GM06990 (cell line): ENCODE measurements around the gene NUB1.

Source experiments
- DNase-seq: peaks from one replicate; pipeline ENCODE4 v3.0.0-alpha.2; 2011; ENCODE audit not compliant: insufficient read length; ENCODE audit errors: extremely low read depth
- H3K27me3 ChIP-seq: replicated peaks from 2 replicates; pipeline ENCODE4 v1.6.0; 2011; ENCODE audit warnings: low read length; ENCODE audit not compliant: control insufficient read depth, insufficient read depth
- H3K36me3 ChIP-seq: 2 replicates; pipeline ENCODE4 v1.5.1; 2011; ENCODE audit warnings: low read length; ENCODE audit not compliant: control insufficient read depth, insufficient read depth
- H3K4me3 ChIP-seq: replicated peaks from 2 replicates; pipeline ENCODE4 v1.5.1; 2011; ENCODE audit warnings: low read depth, mild to moderate bottlenecking, control low read depth, low read length
- TF ChIP-seq, protein P1 (sequence below): IDR thresholded peaks from 2 replicates; pipeline ENCODE4 v1.5.1; 2011; ENCODE audit warnings: low read length, control low read depth, mild to moderate bottlenecking, inconsistent platforms; ENCODE audit not compliant: insufficient read depth, poor library complexity, severe bottlenecking

Gene NUB1

GRCh38 chr7:151376218-151376902 lies 34.7 kb downstream of the NUB1 start:
- Histone ChIP-seq H3K4me3 (no peak overlapping the region), H3K27me3 (no peaks in the 10 kb centered on the region), H3K36me3 (peaks cover 25% of the 10 kb centered on the region)
- no peak for DNase-seq
- TF ChIP-seq, protein P1, sequence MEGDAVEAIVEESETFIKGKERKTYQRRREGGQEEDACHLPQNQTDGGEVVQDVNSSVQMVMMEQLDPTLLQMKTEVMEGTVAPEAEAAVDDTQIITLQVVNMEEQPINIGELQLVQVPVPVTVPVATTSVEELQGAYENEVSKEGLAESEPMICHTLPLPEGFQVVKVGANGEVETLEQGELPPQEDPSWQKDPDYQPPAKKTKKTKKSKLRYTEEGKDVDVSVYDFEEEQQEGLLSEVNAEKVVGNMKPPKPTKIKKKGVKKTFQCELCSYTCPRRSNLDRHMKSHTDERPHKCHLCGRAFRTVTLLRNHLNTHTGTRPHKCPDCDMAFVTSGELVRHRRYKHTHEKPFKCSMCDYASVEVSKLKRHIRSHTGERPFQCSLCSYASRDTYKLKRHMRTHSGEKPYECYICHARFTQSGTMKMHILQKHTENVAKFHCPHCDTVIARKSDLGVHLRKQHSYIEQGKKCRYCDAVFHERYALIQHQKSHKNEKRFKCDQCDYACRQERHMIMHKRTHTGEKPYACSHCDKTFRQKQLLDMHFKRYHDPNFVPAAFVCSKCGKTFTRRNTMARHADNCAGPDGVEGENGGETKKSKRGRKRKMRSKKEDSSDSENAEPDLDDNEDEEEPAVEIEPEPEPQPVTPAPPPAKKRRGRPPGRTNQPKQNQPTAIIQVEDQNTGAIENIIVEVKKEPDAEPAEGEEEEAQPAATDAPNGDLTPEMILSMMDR, result no peak

DNA sequence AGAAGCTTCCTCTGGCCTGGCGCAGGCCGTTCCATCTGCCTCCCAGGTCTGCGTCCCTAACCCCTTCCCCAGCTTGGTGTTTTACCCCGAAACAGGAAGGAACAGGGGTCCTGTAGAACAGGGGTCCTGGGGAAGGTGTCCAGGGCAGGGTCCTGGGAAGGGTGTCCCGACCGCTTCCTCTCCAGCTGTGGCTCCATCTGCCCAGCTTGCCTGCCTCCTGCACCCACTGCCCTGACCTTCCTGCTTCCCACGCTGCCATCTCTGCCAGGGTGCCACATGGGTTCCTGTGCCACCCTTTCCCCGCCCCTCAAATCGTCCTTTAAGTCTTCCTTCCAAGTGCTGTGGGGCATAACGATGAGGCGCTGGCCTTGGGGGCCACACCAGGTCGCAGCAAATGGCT lies 35.8 kb downstream of the NUB1 start:
- no peak for DNase-seq
- peaks cover 25% of the 10 kb centered on the region for H3K36me3 ChIP-seq
- TF ChIP-seq, protein P1, result no peak
- H3K27me3 ChIP-seq, result no peaks in the 10 kb centered on the region; the same call in none of the 2 replicates
- no peak overlapping the region for H3K4me3 ChIP-seq

GRCh38 chr7:151378011-151378410 lies 36.4 kb downstream of the NUB1 start:
- H3K4me3 ChIP-seq, result no peak overlapping the region
- TF ChIP-seq, protein P1, result no peak
- H3K36me3 ChIP-seq, result peaks cover 25% of the 10 kb centered on the region
- H3K27me3 ChIP-seq, result peaks cover 2% of the 10 kb centered on the region
- no peak for DNase-seq

- H3K36me3 ChIP-seq, result peaks cover 24% of the 10 kb centered on the region
- peaks cover 2% of the 10 kb centered on the region for H3K27me3 ChIP-seq
- TF ChIP-seq, protein P1, result no peak
- H3K4me3 ChIP-seq, result no peak overlapping the region
- DNase-seq, result no peak
Measured at GRCh38 chr7:151378496-151379192, 37.0 kb downstream of the NUB1 start.

- no peak for DNase-seq
- TF ChIP-seq, protein P1, result no peak
- H3K36me3 ChIP-seq, result peaks cover 19% of the 10 kb centered on the region
- no peak overlapping the region for H3K4me3 ChIP-seq
- peaks cover 2% of the 10 kb centered on the region for H3K27me3 ChIP-seq
Measured at GRCh38 chr7:151379193-151379520, 37.5 kb downstream of the NUB1 start.
